ENCODE results near the gene OVOL3.

OVOL3 gene

GRCh38 chr19:36142046-36142445 is 31.1 kb downstream of the OVOL3 start:
- H3K27me3 ChIP-seq (ENCODE audit: insufficient read depth, low read length, poor library complexity), result no peaks in the 10 kb centered on the region
- H2BK15ac ChIP-seq (replicated peaks; ENCODE audit: low read depth), result no peak overlapping the region
- peaks cover 17% of the 10 kb centered on the region for H3K79me1 ChIP-seq (ENCODE audit: low read length)
- no peak overlapping the region for H2AK5ac ChIP-seq (ENCODE audit: low read length)
- peaks cover 21% of the 10 kb centered on the region for H3K36me3 ChIP-seq (ENCODE audit: control insufficient read depth, insufficient read depth, low read length)
- H3K4ac ChIP-seq (ENCODE audit: low read depth, low read length), result no peak overlapping the region
- H2BK5ac ChIP-seq (ENCODE audit: low read length), result no peak overlapping the region
- no peak for DNase-seq
- peak overlapping the region; percentile 80 for H3K4me2 ChIP-seq (ENCODE audit: low read length)
- WGBS (ENCODE audit: extremely low coverage, insufficient coverage, low lambda C conversion rate), result no CpG with 5 or more reads among the region's 14 CpGs
- peaks cover 13% of the 10 kb centered on the region for H3K79me2 ChIP-seq (ENCODE audit: control insufficient read depth, insufficient read depth, low read length)
- no peak overlapping the region for H2BK120ac ChIP-seq (ENCODE audit: low read depth, low read length)
- no peak overlapping the region for H3K23ac ChIP-seq (ENCODE audit: low read length)
- no peak overlapping the region for H3K4me3 ChIP-seq (ENCODE audit: low read length)
- H4K8ac ChIP-seq (ENCODE audit: low read depth, low read length), result no peak overlapping the region
- H3K56ac ChIP-seq (ENCODE audit: low read length), result peak overlapping the region; percentile 82
- H3K27ac ChIP-seq (ENCODE audit: low read depth, low read length), result no peak overlapping the region
- peak overlapping the region; percentile 67 for H3K9ac ChIP-seq (ENCODE audit: low read length)
- no peak overlapping the region for H3K18ac ChIP-seq (ENCODE audit: low read length)
- no peak overlapping the region for H4K5ac ChIP-seq (ENCODE audit: low read length)
- H3K4me1 ChIP-seq (ENCODE audit: control insufficient read depth, low read depth, low read length), result peaks cover 3% of the 10 kb centered on the region

DNA sequence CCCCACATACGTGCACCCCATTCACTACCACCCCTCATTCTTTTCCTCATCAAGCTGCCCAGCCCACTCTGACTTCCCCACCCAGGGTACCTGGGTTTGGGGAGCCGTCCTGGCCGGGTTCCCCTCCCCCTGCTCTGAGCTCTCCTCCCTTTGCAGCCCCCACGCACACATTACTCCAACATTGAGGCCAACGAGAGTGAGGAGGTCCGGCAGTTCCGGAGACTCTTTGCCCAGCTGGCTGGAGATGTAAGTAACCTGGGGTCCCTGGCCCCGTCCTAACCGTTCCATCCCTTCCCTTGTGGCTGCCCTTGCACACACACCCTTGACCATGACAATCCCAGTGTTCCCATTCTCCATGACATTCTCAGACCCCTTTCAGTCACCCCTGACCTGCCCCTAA is 31.6 kb downstream of the OVOL3 start:
- H3K27ac ChIP-seq (ENCODE audit: low read depth, low read length), result no peak overlapping the region
- H3K9ac ChIP-seq (ENCODE audit: low read length), result no peak overlapping the region
- H3K79me1 ChIP-seq (ENCODE audit: low read length), result peaks cover 17% of the 10 kb centered on the region
- H4K5ac ChIP-seq (ENCODE audit: low read length), result no peak overlapping the region
- H3K56ac ChIP-seq (ENCODE audit: low read length), result no peak overlapping the region
- no peak overlapping the region for H2AK5ac ChIP-seq (ENCODE audit: low read length)
- H3K18ac ChIP-seq (ENCODE audit: low read length), result no peak overlapping the region
- H3K4me3 ChIP-seq (ENCODE audit: low read length), result no peak overlapping the region
- no peak overlapping the region for H3K4me2 ChIP-seq (ENCODE audit: low read length)
- H3K79me2 ChIP-seq (ENCODE audit: control insufficient read depth, insufficient read depth, low read length), result peaks cover 13% of the 10 kb centered on the region
- H3K23ac ChIP-seq (ENCODE audit: low read length), result no peak overlapping the region
- H4K8ac ChIP-seq (ENCODE audit: low read depth, low read length), result no peak overlapping the region
- peaks cover 3% of the 10 kb centered on the region for H3K4me1 ChIP-seq (ENCODE audit: control insufficient read depth, low read depth, low read length)
- WGBS (ENCODE audit: extremely low coverage, insufficient coverage, low lambda C conversion rate), result no CpG with 5 or more reads among the region's 9 CpGs
- H2BK120ac ChIP-seq (ENCODE audit: low read depth, low read length), result no peak overlapping the region
- H3K4ac ChIP-seq (ENCODE audit: low read depth, low read length), result no peak overlapping the region
- DNase-seq, result no peak
- no peaks in the 10 kb centered on the region for H3K27me3 ChIP-seq (ENCODE audit: insufficient read depth, low read length, poor library complexity)
- H3K36me3 ChIP-seq (ENCODE audit: control insufficient read depth, insufficient read depth, low read length), result peaks cover 21% of the 10 kb centered on the region
- no peak overlapping the region for H2BK5ac ChIP-seq (ENCODE audit: low read length)
- H2BK15ac ChIP-seq (replicated peaks; ENCODE audit: low read depth), result no peak overlapping the region

DNA sequence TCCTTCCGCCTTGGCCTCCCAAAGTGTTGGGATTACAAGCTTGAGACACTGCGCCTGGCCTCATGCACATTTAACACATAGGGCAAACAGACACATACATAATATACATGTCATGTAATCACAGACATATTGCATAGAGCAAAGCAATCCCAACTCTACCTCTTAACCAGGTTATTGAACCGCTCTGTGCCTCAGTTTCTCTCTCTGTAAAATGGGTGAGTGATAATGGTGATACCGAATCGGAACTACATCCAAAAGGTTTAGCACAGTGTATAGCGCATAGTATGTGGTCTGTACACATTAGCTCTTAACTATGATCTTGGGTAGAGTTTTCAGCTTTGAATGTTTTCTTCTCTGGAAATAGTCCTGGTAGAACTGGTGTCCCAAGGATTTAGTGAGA is 33.7 kb downstream of the OVOL3 start:
- H2AK5ac ChIP-seq (ENCODE audit: low read length), result no peak overlapping the region
- no peak overlapping the region for H3K9ac ChIP-seq (ENCODE audit: low read length)
- H2BK15ac ChIP-seq (replicated peaks; ENCODE audit: low read depth), result no peak overlapping the region
- H3K79me1 ChIP-seq (ENCODE audit: low read length), result peaks cover 17% of the 10 kb centered on the region
- H3K27ac ChIP-seq (ENCODE audit: low read depth, low read length), result no peak overlapping the region
- H4K5ac ChIP-seq (ENCODE audit: low read length), result no peak overlapping the region
- no CpG with 5 or more reads among the region's 6 CpGs for WGBS (ENCODE audit: extremely low coverage, insufficient coverage, low lambda C conversion rate)
- H3K79me2 ChIP-seq (ENCODE audit: control insufficient read depth, insufficient read depth, low read length), result peaks cover 13% of the 10 kb centered on the region
- no peak overlapping the region for H3K23ac ChIP-seq (ENCODE audit: low read length)
- no peak for DNase-seq
- no peak overlapping the region for H3K18ac ChIP-seq (ENCODE audit: low read length)
- no peaks in the 10 kb centered on the region for H3K27me3 ChIP-seq (ENCODE audit: insufficient read depth, low read length, poor library complexity)
- H3K4me2 ChIP-seq (ENCODE audit: low read length), result no peak overlapping the region
- peaks cover 3% of the 10 kb centered on the region for H3K4me1 ChIP-seq (ENCODE audit: control insufficient read depth, low read depth, low read length)
- H3K36me3 ChIP-seq (ENCODE audit: control insufficient read depth, insufficient read depth, low read length), result peaks cover 21% of the 10 kb centered on the region
- no peak overlapping the region for H2BK5ac ChIP-seq (ENCODE audit: low read length)
- no peak overlapping the region for H3K4me3 ChIP-seq (ENCODE audit: low read length)
- no peak overlapping the region for H4K8ac ChIP-seq (ENCODE audit: low read depth, low read length)
- no peak overlapping the region for H3K4ac ChIP-seq (ENCODE audit: low read depth, low read length)
- no peak overlapping the region for H3K56ac ChIP-seq (ENCODE audit: low read length)
- H2BK120ac ChIP-seq (ENCODE audit: low read depth, low read length), result no peak overlapping the region

DNA sequence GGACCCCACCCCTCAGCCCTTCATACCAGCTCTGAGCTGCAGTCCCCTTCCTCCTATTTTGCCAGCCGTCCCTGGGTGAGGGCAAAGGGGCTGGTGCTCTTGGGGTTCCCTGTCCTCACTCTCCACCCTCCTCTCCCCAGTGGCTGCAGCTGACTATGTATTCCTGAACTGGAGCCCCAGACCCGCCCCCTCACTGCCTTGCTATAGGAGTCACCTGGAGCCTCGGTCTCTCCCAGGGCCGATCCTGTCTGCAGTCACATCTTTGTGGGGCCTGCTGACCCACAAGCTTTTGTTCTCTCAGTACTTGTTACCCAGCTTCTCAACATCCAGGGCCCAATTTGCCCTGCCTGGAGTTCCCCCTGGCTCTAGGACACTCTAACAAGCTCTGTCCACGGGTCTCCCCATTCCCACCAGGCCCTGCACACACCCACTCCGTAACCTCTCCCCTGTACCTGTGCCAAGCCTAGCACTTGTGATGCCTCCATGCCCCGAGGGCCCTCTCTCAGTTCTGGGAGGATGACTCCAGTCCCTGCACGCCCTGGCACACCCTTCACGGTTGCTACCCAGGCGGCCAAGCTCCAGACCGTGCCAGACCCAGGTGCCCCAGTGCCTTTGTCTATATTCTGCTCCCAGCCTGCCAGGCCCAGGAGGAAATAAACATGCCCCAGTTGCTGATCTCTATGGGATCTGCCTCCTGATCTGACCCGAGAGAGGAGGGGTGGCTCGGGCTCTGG is 38.9 kb downstream of the OVOL3 start:
- Histone ChIP-seq H3K56ac (ENCODE audit: low read length) (no peak overlapping the region), H3K36me3 (ENCODE audit: control insufficient read depth, insufficient read depth, low read length) (peaks cover 14% of the 10 kb centered on the region), H4K5ac (ENCODE audit: low read length) (no peak overlapping the region), H2BK120ac (ENCODE audit: low read depth, low read length) (no peak overlapping the region), H3K18ac (ENCODE audit: low read length) (no peak overlapping the region), H3K23ac (ENCODE audit: low read length) (no peak overlapping the region), H3K79me2 (ENCODE audit: control insufficient read depth, insufficient read depth, low read length) (no peaks in the 10 kb centered on the region), H2BK5ac (ENCODE audit: low read length) (no peak overlapping the region), H3K4me1 (ENCODE audit: control insufficient read depth, low read depth, low read length) (no peaks in the 10 kb centered on the region), H3K27ac (ENCODE audit: low read depth, low read length) (no peak overlapping the region), H3K4me2 (ENCODE audit: low read length) (no peak overlapping the region), H3K9ac (ENCODE audit: low read length) (no peak overlapping the region), H3K27me3 (ENCODE audit: insufficient read depth, low read length, poor library complexity) (no peaks in the 10 kb centered on the region), H2AK5ac (ENCODE audit: low read length) (no peak overlapping the region), H3K4me3 (ENCODE audit: low read length) (no peak overlapping the region), H3K79me1 (ENCODE audit: low read length) (peaks cover 4% of the 10 kb centered on the region), H3K4ac (ENCODE audit: low read depth, low read length) (no peak overlapping the region), H4K8ac (ENCODE audit: low read depth, low read length) (no peak overlapping the region), H2BK15ac (replicated peaks; ENCODE audit: low read depth) (no peak overlapping the region)
- no peak for DNase-seq
- WGBS (ENCODE audit: extremely low coverage, insufficient coverage, low lambda C conversion rate), result no CpG with 5 or more reads among the region's 13 CpGs

DNA sequence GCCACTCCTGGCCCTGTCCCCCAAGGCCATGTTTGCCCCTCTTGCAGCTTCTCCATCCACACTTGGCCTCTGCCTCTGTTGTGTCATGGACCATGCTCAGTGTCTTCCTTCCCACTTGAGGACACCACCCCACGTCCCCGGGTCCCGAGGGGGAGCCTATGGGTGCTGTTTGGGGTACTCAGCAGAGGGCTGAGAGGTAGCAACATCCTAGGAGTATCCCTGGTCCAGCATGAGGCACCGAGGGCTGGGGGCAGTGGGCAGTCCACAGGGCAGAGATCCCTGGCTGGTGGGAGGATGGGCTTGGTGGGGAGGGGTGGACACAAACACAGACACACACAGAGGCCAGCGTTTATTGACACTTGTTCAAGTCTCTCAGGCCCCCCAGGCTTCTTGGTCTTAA is 39.6 kb downstream of the OVOL3 start:
- H2AK5ac ChIP-seq (ENCODE audit: low read length), result no peak overlapping the region
- no peak overlapping the region for H2BK5ac ChIP-seq (ENCODE audit: low read length)
- no peaks in the 10 kb centered on the region for H3K79me2 ChIP-seq (ENCODE audit: control insufficient read depth, insufficient read depth, low read length)
- no peaks in the 10 kb centered on the region for H3K27me3 ChIP-seq (ENCODE audit: insufficient read depth, low read length, poor library complexity)
- no peak overlapping the region for H2BK120ac ChIP-seq (ENCODE audit: low read depth, low read length)
- H3K79me1 ChIP-seq (ENCODE audit: low read length), result peaks cover 4% of the 10 kb centered on the region
- H3K4me2 ChIP-seq (ENCODE audit: low read length), result no peak overlapping the region
- no peak for DNase-seq
- H3K27ac ChIP-seq (ENCODE audit: low read depth, low read length), result no peak overlapping the region
- H2BK15ac ChIP-seq (replicated peaks; ENCODE audit: low read depth), result no peak overlapping the region
- H4K5ac ChIP-seq (ENCODE audit: low read length), result no peak overlapping the region
- H3K36me3 ChIP-seq (ENCODE audit: control insufficient read depth, insufficient read depth, low read length), result peaks cover 13% of the 10 kb centered on the region
- H3K18ac ChIP-seq (ENCODE audit: low read length), result no peak overlapping the region
- no peak overlapping the region for H3K56ac ChIP-seq (ENCODE audit: low read length)
- H3K9ac ChIP-seq (ENCODE audit: low read length), result no peak overlapping the region
- H3K4me1 ChIP-seq (ENCODE audit: control insufficient read depth, low read depth, low read length), result no peaks in the 10 kb centered on the region
- no peak overlapping the region for H3K23ac ChIP-seq (ENCODE audit: low read length)
- no peak overlapping the region for H3K4ac ChIP-seq (ENCODE audit: low read depth, low read length)
- H3K4me3 ChIP-seq (ENCODE audit: low read length), result no peak overlapping the region
- WGBS (ENCODE audit: extremely low coverage, insufficient coverage, low lambda C conversion rate), result no CpG with 5 or more reads among the region's 5 CpGs
- no peak overlapping the region for H4K8ac ChIP-seq (ENCODE audit: low read depth, low read length)
